CD1c-positive myeloid dendritic cell (primary cell): Measurements from ENCODE around the gene CFI.
A peak's percentile ranks its signal among the peaks of the same experiment; 100 is the strongest.

ENCODE experiments used
- DNase-seq: peaks from one replicate; pipeline ENCODE4 v3.0.0-alpha.2; 2016; ENCODE audit errors: extremely low spot score

Gene CFI

DNA sequence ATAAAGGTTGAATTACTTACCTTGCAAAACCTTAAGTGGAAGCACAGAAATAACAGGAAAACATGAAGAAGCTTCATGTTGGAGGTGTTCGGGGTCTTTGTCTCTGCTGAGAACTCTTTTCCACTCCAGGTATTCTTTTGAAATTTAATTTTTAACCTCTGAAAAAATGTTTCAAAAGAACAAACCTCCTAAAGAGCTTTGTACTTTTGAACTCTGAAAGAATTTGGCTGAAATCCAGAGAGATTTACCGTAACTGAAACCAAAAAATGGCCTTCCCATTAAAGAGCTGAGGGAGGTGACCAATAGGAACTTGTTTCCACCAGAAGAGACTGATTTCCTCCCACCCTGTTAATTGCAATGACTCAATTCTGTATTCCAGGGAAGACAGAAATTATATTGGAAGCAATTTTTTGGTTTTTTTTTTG, at the start of gene CFI:
Gene CFI, minus strand, starts transcription at position 105 of the 425 bp plus-strand sequence. Its CDS starts 28 bp downstream, at position 77.
- peak; percentile 30 for DNase-seq

DNA sequence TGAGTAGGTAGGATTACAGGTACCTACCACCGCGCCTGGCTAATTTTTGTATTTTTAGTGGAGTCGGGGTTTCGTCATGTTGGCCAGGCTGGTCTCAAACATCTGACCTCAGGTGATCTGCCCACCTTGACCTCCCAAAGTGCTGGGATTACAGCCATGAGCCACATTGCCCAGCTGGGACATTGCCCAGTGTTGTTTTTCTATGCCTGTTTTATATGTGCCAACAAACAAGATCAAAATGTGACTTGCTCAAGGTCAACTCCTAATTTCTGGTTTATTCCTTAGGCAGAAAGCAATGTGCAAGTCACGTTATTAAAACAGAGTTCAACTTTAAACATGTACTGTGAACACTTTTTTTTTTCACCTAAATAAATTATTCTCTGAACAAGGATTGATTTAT, 48.8 kb upstream of the CFI start:
- DNase-seq, result no peak

DNA sequence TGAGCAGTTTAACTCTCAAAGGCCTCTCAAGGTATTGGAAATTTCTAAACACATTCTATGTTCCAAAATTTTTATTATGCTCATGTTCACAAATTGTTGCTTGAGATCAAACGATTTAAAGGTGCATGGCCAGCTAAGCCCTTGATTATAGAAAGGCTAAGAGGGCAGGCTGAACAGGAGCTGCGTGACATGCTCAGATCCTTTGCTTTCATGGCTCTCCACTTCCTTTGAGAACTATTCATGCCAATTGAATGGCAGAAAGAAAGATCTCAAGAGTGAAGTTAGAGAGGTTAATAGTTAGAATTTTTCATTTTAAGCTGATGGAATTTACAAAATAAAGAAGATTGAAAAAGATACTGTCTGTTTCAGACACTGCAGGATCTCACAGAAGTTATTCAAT, 46.7 kb upstream of the CFI start:
- no peak for DNase-seq

DNA sequence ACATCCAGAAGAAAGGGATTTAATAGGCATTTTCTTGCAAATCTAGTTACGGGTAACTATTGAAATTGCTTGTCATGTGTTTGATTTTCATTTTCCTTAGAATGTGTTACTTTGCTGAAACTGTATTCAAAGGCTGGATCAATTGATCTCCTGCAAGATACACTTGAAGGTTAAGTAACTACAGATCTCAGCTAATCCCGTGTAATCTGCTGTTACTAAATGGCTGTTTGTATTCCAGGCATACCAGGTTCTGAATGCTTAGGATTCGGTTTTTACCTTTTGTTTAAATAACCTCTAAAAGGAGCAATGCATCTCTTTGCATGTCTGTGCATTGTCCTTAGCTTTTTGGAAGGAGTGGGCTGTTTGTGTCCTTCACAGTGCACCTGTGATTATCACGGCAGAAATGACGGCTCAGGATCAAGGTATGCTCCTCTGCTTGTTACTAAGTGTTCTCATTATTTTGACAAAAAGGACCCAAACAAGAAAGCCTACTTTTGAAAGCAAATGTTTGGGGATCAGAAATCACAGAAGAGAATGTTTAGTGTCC, 46.2 kb upstream of the CFI start, which contains the start of gene LRIT3:
Gene LRIT3, plus strand, starts transcription at position 212 of the 547 bp plus-strand sequence. Its CDS starts 95 bp downstream, at position 307.
- DNase-seq, result no peak

DNA sequence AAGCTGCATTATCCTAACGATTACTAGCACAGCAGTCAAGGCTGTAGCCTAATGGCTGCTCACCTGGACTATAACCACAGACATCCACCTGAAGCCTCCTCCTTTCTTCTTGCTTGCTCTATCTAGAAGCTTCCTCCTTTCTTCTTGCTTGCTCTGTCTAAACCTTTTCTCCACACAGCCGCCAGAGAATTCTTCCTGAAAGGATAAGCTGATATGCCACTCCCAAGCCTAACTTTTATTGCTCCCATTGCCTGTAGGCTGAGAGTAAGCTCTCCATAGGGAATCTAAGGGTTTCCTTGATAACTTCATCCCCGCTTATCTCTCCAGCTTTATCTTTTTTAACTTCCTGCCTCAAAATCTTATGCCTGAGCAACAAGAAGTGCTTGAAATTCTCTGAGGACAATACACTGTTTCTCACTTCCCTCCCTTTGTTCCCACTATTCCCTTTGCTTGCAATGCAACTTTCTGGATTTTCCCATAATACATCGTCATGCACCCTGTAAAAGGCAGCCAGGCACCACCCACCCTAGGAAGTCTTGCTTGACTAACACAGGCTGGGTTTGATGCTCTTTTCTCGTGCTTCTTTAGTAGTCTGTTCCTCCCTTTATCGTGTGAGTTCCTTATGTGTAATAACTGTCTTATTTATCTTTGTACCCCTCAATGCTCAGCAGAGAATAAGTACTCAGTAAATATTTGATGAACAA, 44.7 kb upstream of the CFI start:
- DNase-seq, result no peak

DNA sequence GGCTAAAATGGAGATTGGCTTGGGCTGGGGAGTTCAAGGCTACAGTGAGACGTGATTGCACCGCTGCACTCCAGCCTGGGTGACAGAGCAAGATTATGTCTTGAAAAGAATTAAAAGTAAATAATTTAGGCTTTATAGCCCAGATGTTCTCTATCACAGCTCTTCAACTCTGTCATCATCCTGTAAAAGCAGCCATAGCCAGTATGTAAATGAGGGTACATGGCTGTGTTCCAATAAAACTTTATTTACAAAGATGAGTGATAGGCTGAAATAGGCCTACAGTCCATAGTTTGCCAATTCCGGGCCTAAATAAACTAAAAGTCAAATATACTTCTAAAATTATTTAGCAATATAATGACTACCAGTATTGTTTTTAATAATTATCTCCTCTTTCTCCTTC, 35.2 kb upstream of the CFI start:
- no peak for DNase-seq

DNA sequence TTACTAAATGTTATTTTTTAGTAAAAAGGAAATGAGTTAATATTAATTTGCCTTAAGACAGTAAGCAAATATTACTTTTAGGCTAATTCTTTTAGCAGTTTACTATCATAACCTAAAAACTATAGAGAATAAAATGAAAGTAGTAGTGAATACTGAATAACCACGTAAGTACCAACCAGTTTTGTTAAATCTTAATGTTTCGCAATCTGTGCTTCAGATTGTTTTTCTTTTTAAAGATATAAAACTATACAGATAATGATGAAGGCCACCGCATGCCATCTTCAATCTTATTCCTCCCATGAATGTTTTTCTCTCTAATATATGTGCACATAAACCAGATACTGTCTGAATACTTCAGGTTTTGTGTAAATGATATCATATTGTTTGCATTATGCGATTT, 32.0 kb upstream of the CFI start:
- DNase-seq, result no peak

DNA sequence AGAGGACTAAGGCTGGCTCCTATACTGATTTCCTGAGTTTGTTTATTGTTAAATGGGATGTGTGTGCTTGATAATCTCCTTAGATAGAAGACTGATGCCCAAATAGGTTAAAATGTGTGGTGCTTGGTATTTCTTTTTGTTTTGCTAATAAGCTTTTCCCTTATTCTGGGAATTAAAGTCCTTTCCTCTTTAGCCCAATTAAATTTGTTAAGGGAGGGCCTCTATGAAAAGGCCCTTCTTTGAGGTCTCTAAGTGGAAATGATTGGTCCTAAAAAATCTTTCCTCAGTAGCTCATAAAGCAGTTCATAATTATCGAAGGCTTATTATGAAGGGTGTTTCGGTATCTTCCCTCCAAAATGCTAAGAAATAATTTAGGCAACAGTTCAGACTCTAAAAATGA, 25.9 kb upstream of the CFI start, which contains the start of gene RRH:
Gene RRH, plus strand, starts transcription at position 301 of the 400 bp plus-strand sequence. Its CDS starts 56 bp downstream, at position 357.
- no peak for DNase-seq

DNA sequence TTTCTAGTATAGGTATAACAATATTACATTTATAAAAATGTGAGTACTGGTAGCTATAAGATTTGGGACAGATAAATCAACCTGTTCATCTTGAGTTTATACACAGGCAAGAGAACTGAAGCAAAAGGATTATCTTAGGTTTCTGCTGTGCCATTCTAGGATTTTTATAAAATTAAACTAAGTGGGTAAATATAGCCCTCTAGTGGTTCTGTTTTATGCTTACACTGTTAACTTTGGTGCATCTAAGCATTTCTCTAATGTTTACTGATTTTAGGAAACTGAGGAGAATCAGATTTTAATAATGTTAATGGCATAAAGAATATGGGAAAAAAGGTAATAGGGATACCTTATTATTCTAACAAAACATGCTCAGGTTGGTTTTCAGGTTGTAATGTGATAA, 24.9 kb upstream of the CFI start:
- DNase-seq, result peak; percentile 54

DNA sequence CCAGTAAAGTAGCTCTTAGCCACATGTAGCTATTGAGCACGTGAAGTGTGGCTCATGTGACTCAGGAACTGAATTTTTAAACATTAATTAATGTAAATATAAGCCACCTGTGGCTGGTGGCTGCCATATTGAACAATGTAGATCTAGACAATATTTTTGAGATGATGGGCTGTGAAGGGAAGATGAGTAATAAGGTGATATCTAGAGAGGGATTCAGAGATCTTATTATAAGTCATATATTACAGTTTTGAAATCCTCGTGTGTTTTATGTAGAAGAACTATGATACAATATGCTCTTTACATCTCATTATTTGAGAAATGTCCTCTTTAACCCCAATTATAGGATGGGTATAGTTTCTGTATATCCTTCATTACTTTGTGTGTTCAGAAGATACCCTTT, 19.4 kb upstream of the CFI start:
- DNase-seq, result no peak

DNA sequence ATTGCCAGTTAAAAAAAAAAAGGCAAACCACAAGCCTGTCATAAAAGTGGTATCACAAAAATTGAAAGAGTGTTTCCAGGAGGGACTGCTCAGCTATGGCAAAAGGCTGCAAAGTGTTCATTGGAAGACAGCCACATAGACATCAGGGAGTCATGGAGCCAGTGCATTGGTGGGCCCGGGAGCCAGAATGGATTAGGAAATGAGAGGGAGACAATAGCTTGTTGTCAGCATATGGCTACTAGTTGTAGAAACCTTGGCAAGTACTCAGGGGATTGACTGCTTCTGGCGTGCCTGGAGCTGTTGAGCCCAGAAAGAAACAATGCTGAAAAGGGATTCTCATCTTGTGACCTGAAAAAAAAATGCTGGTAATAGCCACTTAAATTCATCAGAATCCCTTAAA, 18.8 kb upstream of the CFI start:
- DNase-seq, result no peak

DNA sequence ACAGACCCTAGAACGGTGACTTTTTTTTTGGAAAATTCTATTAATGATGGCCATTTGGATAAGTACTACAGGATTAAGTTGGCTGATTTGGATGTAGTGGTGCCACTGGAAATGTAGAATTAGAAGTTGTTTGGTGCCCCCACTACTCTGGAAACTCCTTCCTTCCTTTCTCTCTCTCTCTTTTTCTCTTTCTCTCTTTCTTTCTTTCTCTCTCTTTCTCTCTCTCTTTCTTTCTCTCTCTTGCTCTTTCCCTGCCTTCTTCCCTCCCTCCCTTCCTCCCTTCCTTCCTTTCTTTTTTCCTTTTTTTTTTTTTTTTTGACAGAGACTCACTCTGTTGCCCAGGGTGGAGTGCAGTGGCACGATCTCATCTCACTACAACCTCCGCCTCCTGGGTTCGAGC, 16.5 kb upstream of the CFI start:
- DNase-seq, result no peak

DNA sequence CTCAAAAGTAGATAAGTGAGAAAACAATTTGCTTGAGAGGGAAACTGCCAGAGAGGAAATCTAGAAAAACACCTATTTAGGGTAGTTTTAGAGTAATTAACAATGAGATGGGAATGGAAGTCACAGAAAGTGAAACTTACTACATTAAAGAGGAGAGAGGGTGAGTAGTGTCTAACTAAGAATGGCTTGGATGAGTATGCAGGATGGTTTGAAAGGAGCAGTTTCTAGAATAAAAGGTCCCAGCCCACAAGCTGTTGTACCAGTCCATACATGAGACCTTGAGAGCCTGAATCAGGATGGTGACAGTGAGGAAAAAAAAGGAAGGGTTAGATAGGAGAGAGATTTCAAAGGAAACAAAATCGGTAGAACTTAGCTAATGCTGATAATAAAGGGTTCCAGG, 15.1 kb upstream of the CFI start:
- no peak for DNase-seq

DNA sequence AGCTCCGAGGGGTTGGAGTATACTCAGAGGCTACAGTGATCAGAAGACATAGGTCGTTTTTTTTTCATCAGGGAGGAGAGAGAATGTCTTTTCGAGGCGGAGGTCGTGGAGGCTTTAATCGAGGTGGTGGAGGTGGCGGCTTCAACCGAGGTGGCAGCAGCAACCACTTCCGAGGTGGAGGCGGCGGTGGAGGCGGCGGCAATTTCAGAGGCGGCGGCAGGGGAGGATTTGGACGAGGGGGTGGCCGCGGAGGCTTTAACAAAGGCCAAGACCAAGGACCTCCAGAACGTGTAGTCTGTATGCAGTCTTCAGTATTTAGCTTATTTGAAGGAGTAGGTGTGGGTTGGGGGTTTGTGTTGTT, 14.3 kb upstream of the CFI start:
- no peak for DNase-seq

DNA sequence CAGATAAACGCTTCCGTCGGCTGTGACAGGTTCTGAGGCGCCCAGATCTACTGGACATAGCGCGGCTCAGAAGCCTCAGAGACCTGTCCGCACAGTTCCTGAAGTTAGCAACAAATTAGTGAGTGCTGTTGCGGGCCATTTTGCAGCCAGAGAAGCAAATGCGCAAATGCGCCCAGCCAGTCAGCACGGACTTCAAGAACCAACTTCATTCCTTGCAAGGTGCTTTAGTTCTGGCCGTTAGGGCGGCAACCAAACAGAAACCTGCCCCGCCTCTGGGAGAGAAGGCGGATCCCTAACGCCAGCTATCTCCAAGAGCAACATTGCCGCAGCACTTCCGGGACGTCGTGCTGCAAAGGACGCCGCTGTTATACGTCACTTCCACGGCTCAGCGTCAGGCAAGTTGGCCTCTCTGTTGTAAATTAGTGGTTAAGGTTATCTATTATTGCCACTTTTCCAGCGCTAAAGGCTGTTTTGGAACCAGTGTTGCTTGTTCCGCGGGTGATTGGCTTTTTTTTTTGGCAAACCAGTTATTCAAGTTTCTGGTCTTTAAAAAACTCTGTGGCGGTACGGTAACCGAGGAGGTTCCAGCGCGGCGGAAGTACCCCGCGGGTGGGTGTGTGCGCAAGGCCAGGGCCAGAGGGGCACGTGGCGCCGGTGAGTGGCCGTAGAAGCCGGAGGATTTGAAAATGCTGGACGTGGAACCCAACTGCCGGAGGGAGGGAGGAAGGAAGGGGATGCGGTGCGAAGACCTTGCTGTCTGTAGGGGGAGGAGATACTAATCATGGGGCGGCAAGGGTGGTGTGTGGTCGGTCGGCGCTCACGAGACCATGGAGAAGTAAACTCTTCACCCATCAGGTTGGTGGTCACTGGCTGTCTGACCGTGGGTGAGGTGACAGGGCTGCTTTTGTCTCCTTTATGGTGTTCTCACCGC, 13.6 kb upstream of the CFI start, which contains the start of gene GAR1:
Gene GAR1, plus strand, starts transcription at position 612 of the 931 bp plus-strand sequence. CDS start 403 bp downstream, outside the sequence.
- DNase-seq, result peak; percentile 94

DNA sequence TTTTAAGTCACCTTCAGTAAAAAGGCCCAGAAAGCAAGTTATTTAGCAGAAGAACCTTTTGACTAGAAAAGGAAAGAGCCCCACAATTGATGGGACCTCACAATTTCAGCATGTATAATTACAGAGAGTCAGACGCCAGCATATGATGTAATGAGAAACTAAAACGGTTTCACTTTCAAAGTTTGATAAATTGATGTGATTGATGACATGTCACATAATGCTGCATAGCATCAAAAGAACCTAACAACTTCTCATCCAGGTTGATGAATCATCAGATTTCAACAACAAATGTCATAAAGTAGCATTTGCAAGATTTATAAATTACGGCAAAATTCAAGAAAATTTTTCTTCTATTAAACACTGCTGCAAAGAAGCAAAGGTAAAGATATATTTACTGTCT, 9.9 kb upstream of the CFI start:
- no peak for DNase-seq

DNA sequence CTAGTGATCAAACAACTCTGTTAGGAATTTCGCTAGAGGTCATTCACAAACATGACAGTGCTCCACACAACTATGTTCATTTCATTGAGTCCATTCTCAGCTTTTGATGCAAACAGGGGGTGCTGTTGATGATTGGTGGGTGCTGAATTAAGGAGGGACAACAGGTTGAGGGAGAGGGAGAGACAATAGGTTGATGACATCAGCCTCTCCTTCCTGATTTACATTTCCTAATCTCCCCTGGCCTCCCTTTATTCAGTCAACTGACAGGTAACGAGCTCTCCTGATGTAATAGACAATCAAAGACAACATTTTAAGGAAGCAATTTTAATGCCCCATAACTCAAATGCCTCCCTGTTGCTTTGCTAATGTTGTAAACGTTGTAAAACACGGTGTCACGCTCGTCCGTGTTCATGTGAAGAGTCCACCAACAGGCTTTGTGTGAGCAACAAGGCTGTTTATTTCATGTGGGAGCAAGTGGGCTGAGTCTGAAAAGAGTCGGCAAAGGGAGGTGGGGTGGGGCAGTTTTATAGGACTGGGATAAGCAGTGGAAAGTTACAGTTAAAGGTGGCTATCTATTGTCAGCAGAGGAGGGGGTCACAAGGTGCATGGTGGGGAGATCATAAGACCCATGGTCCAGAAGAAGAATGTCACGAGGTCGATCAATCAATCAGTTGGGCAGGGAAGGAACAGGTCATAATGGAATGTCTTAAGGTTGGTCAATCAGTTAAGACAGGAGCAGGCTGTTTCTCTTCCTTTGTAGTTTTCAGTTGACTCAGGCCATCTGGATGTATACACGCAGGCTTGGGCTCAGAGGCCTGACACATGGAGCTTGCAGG, 9.0 kb upstream of the CFI start:
- no peak for DNase-seq

DNA sequence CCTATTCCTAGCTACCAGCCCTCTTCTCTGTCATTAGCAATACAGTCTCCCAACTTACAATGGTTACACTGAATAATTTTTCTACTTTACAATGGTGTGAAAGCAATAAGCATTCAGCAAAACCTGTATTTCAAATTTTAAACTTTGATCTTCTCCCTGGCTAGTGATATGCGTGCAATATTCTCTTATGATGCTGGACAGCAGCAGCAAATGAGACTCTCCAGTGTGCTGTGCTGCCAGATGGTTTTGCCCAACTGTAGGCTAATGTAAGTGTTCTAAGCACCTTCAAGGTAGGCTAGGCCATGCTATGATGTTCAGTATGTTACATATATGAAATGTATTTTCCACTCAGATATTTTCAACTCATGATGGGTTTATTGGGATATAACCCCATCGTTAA, 7.9 kb upstream of the CFI start:
- DNase-seq, result no peak

DNA sequence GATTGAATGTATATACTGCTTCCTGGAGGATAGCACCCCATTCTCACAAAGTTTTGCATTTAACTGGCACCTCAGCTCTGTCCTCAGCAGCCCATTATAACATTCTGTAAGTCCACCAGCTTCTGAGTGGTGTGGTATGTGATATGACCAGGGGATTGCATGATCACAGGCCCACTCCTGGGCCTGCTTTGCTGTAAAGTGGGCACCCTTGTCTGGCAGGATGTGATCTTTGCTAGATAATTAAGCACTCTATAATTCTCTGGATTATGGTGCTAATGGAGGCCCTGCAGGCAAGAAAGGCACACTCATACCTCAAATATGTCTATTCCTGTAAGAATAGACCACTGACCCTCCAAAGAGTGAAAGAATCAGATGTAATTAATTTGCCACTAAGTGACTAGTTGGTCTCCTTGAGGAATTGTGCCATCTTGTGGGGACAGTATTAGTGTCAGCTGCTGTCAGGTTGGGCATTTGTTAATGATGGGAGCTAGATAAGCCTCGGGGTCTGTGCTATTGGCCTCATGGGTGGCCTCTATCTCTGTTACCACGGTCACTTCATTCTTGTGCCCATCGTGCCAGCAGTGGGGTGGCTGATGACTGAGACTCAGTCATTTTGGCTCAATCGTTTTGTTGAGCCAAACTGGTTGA, 2.2 kb upstream of the CFI start:
- DNase-seq, result peak; percentile 30

DNA sequence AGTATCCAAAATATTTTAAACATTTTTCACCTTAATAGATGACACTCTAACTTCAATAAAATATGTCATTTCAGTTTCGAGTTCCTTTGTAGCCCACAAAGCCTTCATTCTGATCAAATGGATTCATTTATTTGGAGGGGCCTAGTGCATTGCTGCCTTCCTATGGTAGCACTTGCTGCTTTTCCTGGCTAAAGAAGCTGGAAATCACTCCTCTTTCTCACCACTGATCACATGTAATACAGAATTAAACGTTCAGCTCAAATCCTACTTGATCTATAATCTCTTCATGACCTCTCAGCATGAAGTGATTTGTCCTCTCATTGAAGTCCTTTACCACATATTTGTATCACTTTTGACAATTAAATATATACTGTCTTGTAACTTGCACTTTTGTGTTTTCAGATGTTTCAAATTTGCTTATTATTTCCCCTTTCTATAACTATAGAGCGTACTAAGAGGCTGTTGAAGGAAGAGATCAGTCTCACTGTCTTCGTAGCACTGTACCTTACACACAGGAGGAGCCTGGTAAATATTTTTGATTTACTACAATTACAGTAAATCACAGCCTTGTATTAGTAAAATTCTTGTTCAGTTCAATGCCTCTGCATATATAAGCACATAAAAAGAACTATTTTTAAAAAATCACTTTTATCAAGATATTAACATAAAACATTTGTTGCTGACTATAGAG, 555 bp downstream of the CFI start:
- no peak for DNase-seq
